ENCODE measurements around the gene CCDC121. TPM values are rescaled to one million over a fixed set of nuclear protein-coding genes. Genes with fewer than 3 reads are reported as not detected.
"Not testable (repeated sequence)": the region's sequence is repeated elsewhere in the genome, so short reads cannot be mapped to it uniquely, and the experiment has no call there.

The CCDC121 gene
- total and polyA plus RNA-seq, 10 donors = 1.5 to 7.8 (median 3.6) TPM

DNA sequence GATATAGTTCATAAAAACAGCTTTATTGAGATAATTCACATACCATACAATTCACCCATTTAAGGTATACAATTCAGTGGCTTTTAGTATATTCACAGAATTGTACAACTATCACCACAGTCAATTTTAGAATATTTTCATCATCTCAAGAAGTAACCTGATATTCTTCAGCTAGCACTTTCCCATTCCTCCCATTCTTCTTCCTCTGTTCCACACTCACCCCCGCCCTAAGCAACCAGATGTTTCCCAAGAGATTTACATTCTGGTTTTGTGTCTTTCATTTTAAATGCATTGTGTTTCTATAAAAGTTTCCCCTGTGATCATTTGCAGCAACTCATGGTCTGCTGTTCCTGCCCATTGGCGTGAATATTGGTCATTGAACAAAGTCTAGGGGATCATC lies 5.5 kb upstream of the CCDC121 start:
- Histone ChIP-seq H3K4me3 (no peak overlapping the region), H3K9me3 (no peaks in the 10 kb centered on the region), H3K36me3 (peaks cover 4 to 93% (median 83%) of the 10 kb centered on the region in 6 donors), H3K27ac (no peak overlapping the region), H3K27me3 (replicated peaks in 1 of 7) (no peaks in the 10 kb centered on the region), H3K4me1 (peaks cover 8 to 32% (median 14%) of the 10 kb centered on the region in 6 donors)
- TF ChIP-seq POLR2AphosphoS5 (IDR thresholded peaks at IDR 0.05) (no peak), POLR2A (IDR thresholded peaks at IDR 0.05) (no peak)
- TF ChIP-seq, protein P1, sequence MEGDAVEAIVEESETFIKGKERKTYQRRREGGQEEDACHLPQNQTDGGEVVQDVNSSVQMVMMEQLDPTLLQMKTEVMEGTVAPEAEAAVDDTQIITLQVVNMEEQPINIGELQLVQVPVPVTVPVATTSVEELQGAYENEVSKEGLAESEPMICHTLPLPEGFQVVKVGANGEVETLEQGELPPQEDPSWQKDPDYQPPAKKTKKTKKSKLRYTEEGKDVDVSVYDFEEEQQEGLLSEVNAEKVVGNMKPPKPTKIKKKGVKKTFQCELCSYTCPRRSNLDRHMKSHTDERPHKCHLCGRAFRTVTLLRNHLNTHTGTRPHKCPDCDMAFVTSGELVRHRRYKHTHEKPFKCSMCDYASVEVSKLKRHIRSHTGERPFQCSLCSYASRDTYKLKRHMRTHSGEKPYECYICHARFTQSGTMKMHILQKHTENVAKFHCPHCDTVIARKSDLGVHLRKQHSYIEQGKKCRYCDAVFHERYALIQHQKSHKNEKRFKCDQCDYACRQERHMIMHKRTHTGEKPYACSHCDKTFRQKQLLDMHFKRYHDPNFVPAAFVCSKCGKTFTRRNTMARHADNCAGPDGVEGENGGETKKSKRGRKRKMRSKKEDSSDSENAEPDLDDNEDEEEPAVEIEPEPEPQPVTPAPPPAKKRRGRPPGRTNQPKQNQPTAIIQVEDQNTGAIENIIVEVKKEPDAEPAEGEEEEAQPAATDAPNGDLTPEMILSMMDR (IDR thresholded peaks at IDR 0.05 in 8 of 11, conservative IDR thresholded peaks at IDR 0.05 in 3 of 11) = no peak
- intact Hi-C loops (cut with DNase I; ENCODE audit: low total_unique reads) = no loop called here
- DNase-seq = no peak
- WGBS, 5 donors = 94 to 98% (median 94%) methylated on average over 2 of the region's 2 CpGs

DNA sequence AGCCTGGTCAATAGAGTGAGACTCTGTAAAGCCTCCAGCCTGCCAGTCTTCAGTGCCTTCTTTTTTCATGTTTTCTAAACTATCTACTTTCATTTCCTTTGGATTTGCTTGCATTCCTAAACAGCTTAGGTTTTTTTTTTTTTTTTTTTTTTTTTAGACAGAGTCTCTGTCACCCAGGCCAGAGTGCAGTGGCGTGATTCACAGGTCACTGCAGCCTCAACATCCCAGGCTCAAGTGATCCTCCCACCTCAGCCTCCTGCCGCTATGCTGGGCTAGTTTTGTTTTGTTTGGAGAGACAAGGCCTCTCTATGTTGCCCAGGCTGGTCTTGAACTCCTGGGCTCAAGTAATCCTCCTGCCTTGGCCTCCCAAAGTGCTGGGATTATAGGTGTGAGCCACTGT lies 1.4 kb upstream of the CCDC121 start:
- peak overlapping the region in 2 of 8 donors; percentile 81 to 91 for H3K4me3 ChIP-seq
- H3K27ac ChIP-seq; H3K9me3 ChIP-seq; DNase-seq; intact Hi-C loops (cut with DNase I; ENCODE audit: low total_unique reads); H3K27me3 ChIP-seq (replicated peaks in 1 of 7): not testable (repeated sequence)
- peaks cover 13 to 58% (median 36%) of the 10 kb centered on the region in 6 donors for H3K4me1 ChIP-seq
- peaks cover 4 to 53% (median 44%) of the 10 kb centered on the region in 6 donors for H3K36me3 ChIP-seq
- WGBS, 5 donors = 92 to 100% (median 98%) methylated on average over 2 of the region's 2 CpGs

DNA sequence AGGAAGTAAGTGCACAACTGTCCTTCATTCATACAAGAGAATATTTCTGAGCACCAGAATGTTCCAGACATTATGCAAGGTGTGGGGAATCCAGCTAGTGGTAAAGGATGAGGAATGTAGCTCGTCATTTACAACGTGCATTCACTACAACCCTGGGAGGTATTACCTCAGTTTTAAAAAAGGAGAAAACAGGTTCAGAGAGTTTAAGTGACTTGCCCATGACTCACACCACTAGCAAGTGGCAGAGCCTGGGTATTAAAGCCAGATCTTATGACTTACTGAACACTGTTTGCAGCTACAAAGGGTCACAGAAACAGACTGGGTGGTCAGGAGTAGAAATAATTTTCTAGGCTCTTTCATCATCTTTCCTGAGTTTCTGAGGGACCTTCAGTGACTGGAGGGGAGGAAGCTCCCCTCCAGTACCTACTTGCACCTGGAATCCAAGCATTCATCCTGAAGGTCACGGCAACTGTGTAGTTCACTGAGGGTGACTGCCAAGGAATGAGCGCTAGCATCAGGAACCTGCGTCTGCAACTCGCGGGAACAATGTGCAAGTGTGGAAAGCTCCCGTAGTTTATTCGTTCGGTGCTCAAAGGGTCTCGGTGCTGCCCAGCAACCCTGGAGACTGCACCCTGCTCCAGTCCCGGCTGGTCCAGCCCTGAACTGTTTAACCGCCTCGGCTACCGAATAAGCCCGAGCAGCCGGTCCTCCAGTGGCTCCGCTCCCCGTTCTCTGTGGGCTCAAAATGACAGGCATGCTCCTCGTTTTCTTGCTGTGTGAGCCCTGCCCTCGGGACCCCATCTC lies 647 bp downstream of the CCDC121 start:
- Histone ChIP-seq H3K36me3 (peaks cover 0 to 50% (median 37%) of the 10 kb centered on the region in 6 donors), H3K27me3 (replicated peaks in 1 of 7) (no peaks in the 10 kb centered on the region), H3K4me3 (peak overlapping the region; percentile 73 to 91 (median 81)), H3K27ac (peak overlapping the region; percentile 44 to 88 (median 74)), H3K4me1 (peaks cover 13 to 58% (median 36%) of the 10 kb centered on the region in 6 donors), H3K9me3 (no peaks in the 10 kb centered on the region)
- 4 to 13% (median 6%) methylated on average over 14 to 21 of the region's 21 CpGs for WGBS, 5 donors
- intact Hi-C loops (cut with DNase I; ENCODE audit: low total_unique reads) = no loop called here
- DNase-seq = no peak
- TF ChIP-seq POLR2A (IDR thresholded peaks at IDR 0.05) = no peak
- TF ChIP-seq POLR2AphosphoS5 (IDR thresholded peaks at IDR 0.05) = no peak
- TF ChIP-seq, protein P1 (IDR thresholded peaks at IDR 0.05 in 8 of 11, conservative IDR thresholded peaks at IDR 0.05 in 3 of 11) = no peak

GRCh38 chr2:27626921-27627320 lies 1.9 kb downstream of the CCDC121 start:
- H3K36me3 ChIP-seq = peaks cover 0 to 50% (median 39%) of the 10 kb centered on the region in 6 donors
- WGBS, 5 donors = 22 to 34% (median 26%) methylated on average over 3 of the region's 3 CpGs
- peak overlapping the region; percentile 8 to 88 (median 60) for H3K27ac ChIP-seq
- DNase-seq; H3K27me3 ChIP-seq (replicated peaks in 1 of 7); H3K4me3 ChIP-seq; H3K9me3 ChIP-seq; intact Hi-C loops (cut with DNase I; ENCODE audit: low total_unique reads): not testable (repeated sequence)
- peaks cover 13 to 57% (median 36%) of the 10 kb centered on the region in 6 donors for H3K4me1 ChIP-seq
- TF ChIP-seq POLR2AphosphoS5 (IDR thresholded peaks at IDR 0.05) = peak in 1 of 3 donors; percentile 21

GRCh38 chr2:27626323-27626722 lies 2.5 kb downstream of the CCDC121 start:
- peaks cover 0 to 50% (median 39%) of the 10 kb centered on the region in 6 donors for H3K36me3 ChIP-seq
- H3K4me1 ChIP-seq = peaks cover 13 to 51% (median 35%) of the 10 kb centered on the region in 6 donors
- H3K27me3 ChIP-seq (replicated peaks in 1 of 7); H3K9me3 ChIP-seq; DNase-seq; intact Hi-C loops (cut with DNase I; ENCODE audit: low total_unique reads); H3K4me3 ChIP-seq: not testable (repeated sequence)
- 57 to 86% (median 75%) methylated on average over 1 of the region's 1 CpG for WGBS, 5 donors
- H3K27ac ChIP-seq = peak overlapping the region in 7 of 8 donors; percentile 38 to 88 (median 62)

Measured in spleen (tissue), 11 donors.